CD4-positive, alpha-beta T cell (primary cell): ENCODE data around the gene MCM9. TPM values are rescaled to one million over a fixed set of nuclear protein-coding genes. Genes with fewer than 3 reads are reported as not detected.

Source experiments
- ATAC-seq: fragments of 200-7000 bp; cut with Tn5 transposase; one replicate; pipeline ENCODE4 v1.10.0; 2022; ENCODE audit warnings: mild to moderate bottlenecking; ENCODE audit not compliant: poor library complexity
- CTCF ChIA-PET: fragments of 350-600 bp; sonication (Branson Sonifier 250); formaldehyde crosslinking; loops from one replicate; lab custom pipeline; 2021; ENCODE audit warnings: antibody characterized with exemption, inconsistent platforms; lab: Charles Lee
- POLR2A ChIA-PET: fragments of 350-600 bp; sonication (Branson Sonifier 250); formaldehyde crosslinking; loops from one replicate; lab custom pipeline; 2021; ENCODE audit warnings: antibody characterized with exemption, inconsistent platforms; lab: Charles Lee
- DNase-seq, 14 experiments: peaks; one replicate each; pipeline ENCODE4 v3.0.0-alpha.2; 2013 to 2020; ENCODE audit warnings: mixed read lengths in 2 of 14
- H3K27ac ChIP-seq, 2 donors: one replicate each; pipeline versions ENCODE4 v1.5.1 to v1.7.0; 2013; ENCODE audit warnings: low read length in 2 of 2, low read depth in 1 of 2, mild to moderate bottlenecking in 1 of 2
- H3K27me3 ChIP-seq, 2 experiments: 1 replicate in 1 of 2; 2 replicates in 1 of 2; pipeline versions ENCODE4 v1.6.1 to v1.7.0; 2013; ENCODE audit warnings: low read length in 2 of 2, control low read depth in 1 of 2, mild to moderate bottlenecking in 1 of 2, moderate library complexity in 1 of 2; ENCODE audit not compliant: insufficient read depth in 2 of 2, control insufficient read depth in 1 of 2
- H3K36me3 ChIP-seq: one replicate; pipeline ENCODE4 v1.6.1; 2013; ENCODE audit warnings: low read length, control low read depth; ENCODE audit not compliant: insufficient read depth
- H3K4me1 ChIP-seq: one replicate; pipeline ENCODE4 v1.6.1; 2013; ENCODE audit warnings: low read length, control low read depth; ENCODE audit not compliant: insufficient read depth
- H3K4me3 ChIP-seq: one replicate; pipeline ENCODE4 v1.5.1; 2013; ENCODE audit warnings: mild to moderate bottlenecking, low read length, moderate library complexity
- H3K9me3 ChIP-seq, 2 experiments: 1 replicate in 1 of 2; 2 replicates in 1 of 2; pipeline versions ENCODE4 v1.6.1 to v1.7.0; 2013; ENCODE audit warnings: low read length in 2 of 2, mild to moderate bottlenecking in 2 of 2, control low read depth in 1 of 2, moderate library complexity in 1 of 2; ENCODE audit not compliant: control insufficient read depth in 1 of 2, insufficient read depth in 1 of 2
- H3K27ac Mint-ChIP-seq: one replicate; pipeline ENCODE4 v1.8.0; 2020; ENCODE audit warnings: mixed read lengths
- H3K27me3 Mint-ChIP-seq: one replicate; pipeline ENCODE4 v1.8.0; 2021; ENCODE audit warnings: mixed read lengths
- H3K36me3 Mint-ChIP-seq: one replicate; pipeline ENCODE4 v1.8.0; 2021; ENCODE audit warnings: low read depth, mixed read lengths
- H3K4me1 Mint-ChIP-seq: one replicate; pipeline ENCODE4 v1.8.0; 2021; ENCODE audit warnings: low read depth, mixed read lengths
- H3K4me3 Mint-ChIP-seq: one replicate; pipeline ENCODE4 v1.8.0; 2020; ENCODE audit warnings: mild to moderate bottlenecking, mixed read lengths
- H3K9me3 Mint-ChIP-seq: one replicate; pipeline ENCODE4 v1.8.0; 2020; ENCODE audit warnings: mixed read lengths
- intact Hi-C, 2 experiments: fragments of 100-400 bp; cut with DNase I in 1 of 2; cut with micrococcal nuclease in 1 of 2; formaldehyde crosslinking; loops; one replicate each; pipeline versions ENCODE4 v1.15.1 to v1.9.0; 2023 to 2025; cut with DNase I, micrococcal nuclease
- total RNA-seq, 174 experiments: library from RNA in 2 of 174; stranded (reverse) in 2 of 174; gene quantifications; one replicate each; pipeline ENCODE4 v1.2.3 and lab custom pipeline; 2021 to 2026
- TF ChIP-seq, protein P1 (sequence below): fragments of 200-600 bp; IDR thresholded peaks from one replicate; pipeline ENCODE4 v1.8.0; 2022; ENCODE audit warnings: antibody characterized with exemption, mild to moderate bottlenecking

The MCM9 gene
- total RNA-seq, 2 experiments from 2014 or later = 25.5 TPM

DNA sequence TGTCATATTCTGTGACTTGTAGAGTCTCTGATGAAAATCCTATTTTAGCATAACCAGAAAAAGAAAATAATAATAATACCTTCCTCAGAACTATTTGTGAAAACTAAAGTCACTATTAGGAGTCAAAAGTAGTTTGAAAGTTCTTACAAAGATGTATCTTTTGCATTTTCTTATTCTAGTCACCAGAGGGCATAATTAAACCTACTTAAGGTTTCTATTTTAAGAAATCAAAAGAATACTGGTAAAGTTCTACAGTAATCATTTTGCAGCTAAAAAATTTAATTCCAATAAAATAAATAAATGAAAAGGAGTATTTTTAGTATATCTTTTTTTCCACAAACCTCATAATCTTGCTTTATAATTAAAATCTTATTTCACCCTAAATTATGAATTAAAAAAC lies 28.0 kb upstream of the MCM9 start:
- H3K9me3 Mint-ChIP-seq = no peaks in the 10 kb centered on the region
- no peaks in the 10 kb centered on the region for H3K4me1 ChIP-seq
- no peaks in the 10 kb centered on the region for H3K9me3 ChIP-seq
- TF ChIP-seq, protein P1, sequence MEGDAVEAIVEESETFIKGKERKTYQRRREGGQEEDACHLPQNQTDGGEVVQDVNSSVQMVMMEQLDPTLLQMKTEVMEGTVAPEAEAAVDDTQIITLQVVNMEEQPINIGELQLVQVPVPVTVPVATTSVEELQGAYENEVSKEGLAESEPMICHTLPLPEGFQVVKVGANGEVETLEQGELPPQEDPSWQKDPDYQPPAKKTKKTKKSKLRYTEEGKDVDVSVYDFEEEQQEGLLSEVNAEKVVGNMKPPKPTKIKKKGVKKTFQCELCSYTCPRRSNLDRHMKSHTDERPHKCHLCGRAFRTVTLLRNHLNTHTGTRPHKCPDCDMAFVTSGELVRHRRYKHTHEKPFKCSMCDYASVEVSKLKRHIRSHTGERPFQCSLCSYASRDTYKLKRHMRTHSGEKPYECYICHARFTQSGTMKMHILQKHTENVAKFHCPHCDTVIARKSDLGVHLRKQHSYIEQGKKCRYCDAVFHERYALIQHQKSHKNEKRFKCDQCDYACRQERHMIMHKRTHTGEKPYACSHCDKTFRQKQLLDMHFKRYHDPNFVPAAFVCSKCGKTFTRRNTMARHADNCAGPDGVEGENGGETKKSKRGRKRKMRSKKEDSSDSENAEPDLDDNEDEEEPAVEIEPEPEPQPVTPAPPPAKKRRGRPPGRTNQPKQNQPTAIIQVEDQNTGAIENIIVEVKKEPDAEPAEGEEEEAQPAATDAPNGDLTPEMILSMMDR = peak; percentile 55
- POLR2A ChIA-PET = interaction anchor here (0.7 to 4.2 kb wide), 3 partner anchors 36 to 147 kb away, joined by 3 to 16 read pairs (median 3); no protein-coding TSS in a partner anchor
- H3K27ac ChIP-seq = no peak overlapping the region
- H3K4me3 Mint-ChIP-seq = no peak overlapping the region
- no peak overlapping the region for H3K4me3 ChIP-seq
- no peaks in the 10 kb centered on the region for H3K36me3 Mint-ChIP-seq
- DNase-seq (peak in 3 of 14 experiments; percentile 15 to 30 (median 20)), ATAC-seq (no peak)
- H3K27me3 Mint-ChIP-seq = no peaks in the 10 kb centered on the region
- no peaks in the 10 kb centered on the region for H3K27me3 ChIP-seq
- H3K4me1 Mint-ChIP-seq = peaks cover 8% of the 10 kb centered on the region
- CTCF ChIA-PET = interaction anchor here (2.0 to 2.6 kb wide), 2 partner anchors 146 to 147 kb away, joined by 11 to 13 read pairs; no protein-coding TSS in a partner anchor
- intact Hi-C loops = loop anchor here in 1 of 2 experiments (1.0 to 5.0 kb wide), 2 partner anchors 147 to 681 kb away; no protein-coding TSS in a partner anchor
- no peak overlapping the region for H3K27ac Mint-ChIP-seq
- H3K36me3 ChIP-seq = no peaks in the 10 kb centered on the region

DNA sequence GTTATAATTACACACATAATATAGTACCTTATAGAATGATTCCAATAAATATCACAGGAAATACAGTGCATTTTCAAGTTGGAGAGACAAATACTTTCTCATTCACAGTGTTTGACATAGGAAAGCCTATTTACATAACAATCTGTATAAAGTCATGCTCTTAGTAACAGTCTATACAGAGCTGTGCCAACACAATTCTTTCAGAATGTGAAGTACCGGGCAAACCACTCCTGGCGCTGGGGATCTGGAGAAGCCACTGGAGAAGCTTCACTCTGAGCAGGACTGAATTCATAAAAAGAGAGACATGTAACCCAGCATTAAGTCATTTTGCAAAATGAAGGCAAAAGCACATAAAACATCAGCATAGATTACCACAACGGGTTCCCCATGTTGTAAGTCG lies 24.9 kb upstream of the MCM9 start:
- CTCF ChIA-PET = no interaction called here
- intact Hi-C loops = loop anchor here in 1 of 2 experiments (5.0 kb wide), 1 partner anchor 678 kb away; no protein-coding TSS in a partner anchor
- H3K36me3 ChIP-seq = no peaks in the 10 kb centered on the region
- TF ChIP-seq, protein P1 = no peak
- H3K4me1 ChIP-seq = no peaks in the 10 kb centered on the region
- H3K4me3 Mint-ChIP-seq = no peak overlapping the region
- POLR2A ChIA-PET = interaction anchor here (1.3 kb wide), 1 partner anchor 151 kb away, joined by 3 read pairs; no protein-coding TSS in a partner anchor
- no peaks in the 10 kb centered on the region for H3K27me3 Mint-ChIP-seq
- ATAC-seq (no peak), DNase-seq (no peak)
- H3K27ac ChIP-seq = no peak overlapping the region
- no peaks in the 10 kb centered on the region for H3K9me3 ChIP-seq
- no peak overlapping the region for H3K4me3 ChIP-seq
- no peaks in the 10 kb centered on the region for H3K27me3 ChIP-seq
- no peak overlapping the region for H3K27ac Mint-ChIP-seq
- peaks cover 8% of the 10 kb centered on the region for H3K4me1 Mint-ChIP-seq
- no peaks in the 10 kb centered on the region for H3K36me3 Mint-ChIP-seq
- no peaks in the 10 kb centered on the region for H3K9me3 Mint-ChIP-seq

DNA sequence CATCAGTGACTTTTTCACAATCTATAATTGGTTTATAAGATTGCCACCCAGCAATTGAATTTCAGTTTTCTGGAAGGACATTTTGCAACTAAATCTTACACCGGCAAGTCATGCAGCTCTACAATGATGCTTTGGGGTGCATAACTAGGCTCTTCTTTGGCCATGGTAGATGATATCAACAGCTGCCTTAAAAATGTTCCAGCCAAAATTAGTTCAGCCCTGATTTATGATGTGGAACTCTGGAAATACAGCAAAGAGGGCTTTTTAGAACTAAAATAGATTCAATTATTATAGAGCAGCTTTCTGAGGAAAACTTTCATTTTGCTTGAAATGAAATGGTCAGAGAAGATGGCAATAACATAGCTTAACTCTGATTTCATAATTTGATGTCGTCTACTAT lies 18.4 kb upstream of the MCM9 start:
- Histone ChIP-seq H3K9me3 (peaks cover 0 to under 1% of the 10 kb centered on the region in 2 experiments), H3K4me3 (no peak overlapping the region), H3K27ac (no peak overlapping the region), H3K27me3 (no peaks in the 10 kb centered on the region), H3K36me3 (no peaks in the 10 kb centered on the region), H3K4me1 (no peaks in the 10 kb centered on the region)
- Mint-ChIP-seq H3K27ac (no peak overlapping the region), H3K9me3 (peaks cover 8% of the 10 kb centered on the region), H3K36me3 (peaks cover 8% of the 10 kb centered on the region), H3K4me3 (no peak overlapping the region), H3K4me1 (no peaks in the 10 kb centered on the region), H3K27me3 (no peaks in the 10 kb centered on the region)
- POLR2A ChIA-PET = no interaction called here
- ATAC-seq (no peak), DNase-seq (no peak)
- CTCF ChIA-PET = no interaction called here
- TF ChIP-seq, protein P1 = no peak
- intact Hi-C loops = no loop called here
